Measurements from ENCODE around the gene HOXC13.

Gene HOXC13

GRCh38 chr12:53948650-53949593 lies 10.3 kb downstream of the HOXC13 start:
- H3K4me3 Mint-ChIP-seq: no peak overlapping the region
- H3K27me3 Mint-ChIP-seq: peaks cover 53% of the 10 kb centered on the region
- H3K27ac Mint-ChIP-seq: no peak overlapping the region
- H3K36me3 Mint-ChIP-seq: no peaks in the 10 kb centered on the region
- H3K4me1 Mint-ChIP-seq (ENCODE audit: low read depth): peaks cover 22% of the 10 kb centered on the region
- H3K9me3 Mint-ChIP-seq (ENCODE audit: low read depth): no peaks in the 10 kb centered on the region

DNA sequence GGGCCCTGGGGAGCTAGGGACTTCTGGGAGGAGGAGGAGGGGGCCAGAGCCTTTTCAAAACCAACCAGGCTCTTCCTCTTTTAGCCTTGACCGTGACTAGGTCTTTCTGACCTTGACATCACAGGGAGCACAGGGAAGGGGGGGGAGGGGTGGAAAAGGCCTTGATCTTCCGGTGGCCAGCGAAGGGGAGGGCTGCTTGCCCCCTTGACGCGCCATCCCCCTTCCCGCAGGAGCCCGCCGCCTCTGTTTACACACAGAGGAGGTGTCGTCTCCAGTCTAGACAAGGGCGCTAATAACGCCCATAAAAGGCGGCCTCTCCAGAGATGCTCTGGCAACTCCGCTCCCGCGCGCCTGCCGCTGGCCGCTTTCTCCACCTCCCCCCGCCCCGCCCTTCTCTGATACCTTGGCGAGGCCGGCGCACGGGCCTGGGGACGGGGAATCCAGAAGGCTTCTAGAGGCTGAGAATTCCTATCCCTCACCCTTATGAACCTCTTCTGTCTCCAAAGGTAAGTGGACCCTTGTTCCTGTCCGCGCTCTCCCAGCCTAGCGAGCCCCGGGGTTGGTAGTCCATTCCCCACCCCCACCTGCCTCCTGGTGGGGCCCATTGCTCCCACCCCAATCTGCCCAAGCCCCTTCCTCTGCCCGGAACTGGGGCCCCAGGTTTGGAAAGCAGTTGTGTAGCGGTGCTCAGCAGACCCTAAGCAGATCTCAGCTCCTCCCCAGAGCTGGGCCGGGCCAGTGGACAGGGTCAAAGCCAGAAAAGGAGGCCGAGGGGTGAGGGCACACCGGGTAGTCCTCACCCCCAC lies 11.2 kb downstream of the HOXC13 start:
- H3K4me1 Mint-ChIP-seq (ENCODE audit: low read depth): peaks cover 28% of the 10 kb centered on the region
- no peaks in the 10 kb centered on the region for H3K36me3 Mint-ChIP-seq
- H3K4me3 Mint-ChIP-seq: no peak overlapping the region
- H3K27ac Mint-ChIP-seq: no peak overlapping the region
- no peaks in the 10 kb centered on the region for H3K9me3 Mint-ChIP-seq (ENCODE audit: low read depth)
- H3K27me3 Mint-ChIP-seq: peaks cover 52% of the 10 kb centered on the region

GRCh38 chr12:53950437-53950773 lies 11.8 kb downstream of the HOXC13 start:
- Mint-ChIP-seq H3K9me3 (ENCODE audit: low read depth) (no peaks in the 10 kb centered on the region), H3K4me3 (no peak overlapping the region)

GRCh38 chr12:53950789-53951576 lies 12.4 kb downstream of the HOXC13 start:
- Mint-ChIP-seq H3K27ac (no peak overlapping the region), H3K4me3 (peak overlapping the region; percentile 54), H3K36me3 (no peaks in the 10 kb centered on the region), H3K4me1 (ENCODE audit: low read depth) (peaks cover 28% of the 10 kb centered on the region), H3K9me3 (ENCODE audit: low read depth) (no peaks in the 10 kb centered on the region), H3K27me3 (peaks cover 48% of the 10 kb centered on the region)

More at GRCh38 chr12:53950437-53950773, 11.8 kb downstream of the HOXC13 start:
- H3K27me3 Mint-ChIP-seq: peaks cover 48% of the 10 kb centered on the region
- no peaks in the 10 kb centered on the region for H3K36me3 Mint-ChIP-seq
- H3K4me1 Mint-ChIP-seq (ENCODE audit: low read depth): peaks cover 25% of the 10 kb centered on the region
- peak overlapping the region; percentile 54 for H3K27ac Mint-ChIP-seq

DNA sequence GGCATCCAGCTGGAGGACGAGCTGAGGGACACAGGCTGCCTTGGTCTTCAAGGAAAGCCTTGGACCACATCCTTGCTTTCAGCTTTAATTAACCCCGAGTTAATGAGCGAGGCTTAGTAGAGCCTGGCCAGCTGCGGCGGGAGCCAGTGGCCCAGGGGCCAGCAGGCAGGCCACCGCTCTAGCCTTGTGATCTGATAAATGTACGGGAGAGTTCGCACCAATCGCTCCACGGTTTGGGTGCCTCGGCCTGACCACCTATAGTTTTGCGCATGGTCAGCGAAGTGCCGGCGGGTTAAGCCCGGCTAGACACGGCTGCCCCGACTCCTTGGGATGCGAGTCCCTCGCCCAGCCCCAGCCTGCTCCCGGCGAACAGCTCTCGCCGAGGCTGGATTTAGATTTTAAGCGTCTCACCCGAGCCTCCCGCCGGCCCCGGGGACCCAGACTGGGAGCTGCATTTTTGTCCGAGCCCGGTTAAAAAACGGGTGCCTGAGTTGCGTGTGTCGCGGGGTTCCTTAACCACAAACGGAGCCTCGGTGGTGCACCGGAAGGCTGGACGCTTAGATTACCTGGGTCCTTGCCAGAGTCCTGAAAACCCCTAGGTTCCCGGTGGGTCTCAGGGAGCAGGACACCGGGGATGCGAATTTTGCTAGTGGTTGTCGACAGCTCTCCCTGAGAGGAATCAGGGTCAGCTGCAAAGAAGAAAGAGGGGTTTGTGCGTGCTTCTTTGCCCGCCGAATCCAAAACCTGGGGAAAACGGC lies 13.1 kb downstream of the HOXC13 start:
- H3K4me3 Mint-ChIP-seq: no peak overlapping the region

GRCh38 chr12:53952335-53952694 lies 13.7 kb downstream of the HOXC13 start:
- Mint-ChIP-seq H3K4me3 (peak overlapping the region; percentile 20), H3K27ac (no peak overlapping the region), H3K27me3 (peaks cover 53% of the 10 kb centered on the region), H3K4me1 (ENCODE audit: low read depth) (peaks cover 39% of the 10 kb centered on the region), H3K9me3 (ENCODE audit: low read depth) (no peaks in the 10 kb centered on the region), H3K36me3 (no peaks in the 10 kb centered on the region)

More for the DNA sequence above, 13.1 kb downstream of the HOXC13 start:
- no peaks in the 10 kb centered on the region for H3K9me3 Mint-ChIP-seq (ENCODE audit: low read depth)
- H3K27me3 Mint-ChIP-seq: peaks cover 54% of the 10 kb centered on the region
- no peaks in the 10 kb centered on the region for H3K36me3 Mint-ChIP-seq
- peaks cover 34% of the 10 kb centered on the region for H3K4me1 Mint-ChIP-seq (ENCODE audit: low read depth)
- no peak overlapping the region for H3K27ac Mint-ChIP-seq

DNA sequence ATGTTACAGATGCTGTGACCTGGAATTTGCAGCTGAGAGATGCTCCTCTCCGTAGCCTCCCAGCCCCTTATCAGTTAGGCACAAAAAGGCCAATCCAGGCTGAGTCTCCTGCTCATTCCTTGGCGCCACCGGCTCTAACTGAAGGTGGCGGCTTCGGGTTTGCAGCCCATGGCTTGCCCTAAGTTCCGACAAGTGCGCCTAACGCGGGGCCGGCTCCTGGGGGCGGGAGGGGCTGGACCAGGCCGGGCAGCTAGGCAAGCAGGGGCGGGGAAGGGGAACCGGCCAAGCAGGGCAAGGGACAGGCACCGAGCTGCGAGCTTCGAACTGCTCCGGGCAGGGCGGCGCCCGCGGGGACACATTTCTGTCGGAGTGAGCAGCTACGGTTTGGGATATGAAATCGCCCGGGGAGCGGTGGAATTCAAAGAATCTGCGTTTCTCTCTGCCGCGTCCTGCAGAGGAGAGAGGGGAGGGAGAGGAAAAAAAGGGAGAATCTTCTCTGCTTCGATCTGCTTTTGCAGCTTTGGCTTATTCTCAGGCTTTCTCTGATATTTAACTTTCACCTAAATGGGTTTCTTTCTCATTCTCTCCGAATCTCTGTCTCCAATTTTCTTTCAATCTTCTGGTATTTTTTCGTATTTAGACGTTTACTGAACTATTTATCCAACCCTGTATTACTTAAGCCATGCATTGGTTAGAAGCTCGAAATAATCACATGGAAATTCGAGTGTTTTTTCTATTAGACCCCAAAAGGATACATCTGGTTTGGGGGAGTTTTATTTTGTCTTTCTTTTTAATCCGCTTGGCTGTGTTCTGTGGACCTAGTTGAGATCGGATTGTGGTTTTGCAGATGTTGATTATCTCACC lies 14.5 kb downstream of the HOXC13 start:
- Mint-ChIP-seq H3K9me3 (ENCODE audit: low read depth) (no peaks in the 10 kb centered on the region), H3K36me3 (no peaks in the 10 kb centered on the region), H3K27me3 (peaks cover 54% of the 10 kb centered on the region), H3K4me1 (ENCODE audit: low read depth) (peaks cover 41% of the 10 kb centered on the region), H3K4me3 (no peak overlapping the region), H3K27ac (peak overlapping the region; percentile 34)

GRCh38 chr12:53953831-53954693 lies 15.4 kb downstream of the HOXC13 start:
- Mint-ChIP-seq H3K27me3 (peaks cover 55% of the 10 kb centered on the region), H3K27ac (no peak overlapping the region), H3K9me3 (ENCODE audit: low read depth) (no peaks in the 10 kb centered on the region), H3K36me3 (no peaks in the 10 kb centered on the region), H3K4me1 (ENCODE audit: low read depth) (peaks cover 41% of the 10 kb centered on the region), H3K4me3 (no peak overlapping the region)

GRCh38 chr12:53954694-53955035 lies 16.0 kb downstream of the HOXC13 start, which contains the start of gene HOXC12:
HOXC12 (plus strand) TSS chr12:53954903; CDS start chr12:53954930, 27 bp downstream.
- peaks cover 57% of the 10 kb centered on the region for H3K27me3 Mint-ChIP-seq
- no peaks in the 10 kb centered on the region for H3K36me3 Mint-ChIP-seq
- H3K9me3 Mint-ChIP-seq (ENCODE audit: low read depth): no peaks in the 10 kb centered on the region
- H3K4me3 Mint-ChIP-seq: no peak within 1 kb of the TSS
- H3K27ac Mint-ChIP-seq: no peak within 1 kb of the TSS
- H3K4me1 Mint-ChIP-seq (ENCODE audit: low read depth): peaks cover 41% of the 10 kb centered on the region

- Mint-ChIP-seq H3K36me3 (no peaks in the 10 kb centered on the region), H3K27me3 (peaks cover 62% of the 10 kb centered on the region), H3K4me1 (ENCODE audit: low read depth) (peaks cover 44% of the 10 kb centered on the region), H3K9me3 (ENCODE audit: low read depth) (no peaks in the 10 kb centered on the region), H3K27ac (no peak overlapping the region), H3K4me3 (no peak overlapping the region)
These were observed 16.6 kb downstream of the HOXC13 start for GRCh38 chr12:53955036-53955775.

GRCh38 chr12:53955776-53956250 lies 17.2 kb downstream of the HOXC13 start:
- peaks cover 46% of the 10 kb centered on the region for H3K4me1 Mint-ChIP-seq (ENCODE audit: low read depth)
- peak overlapping the region; percentile 0 for H3K27ac Mint-ChIP-seq
- H3K27me3 Mint-ChIP-seq: peaks cover 62% of the 10 kb centered on the region
- no peak overlapping the region for H3K4me3 Mint-ChIP-seq
- H3K9me3 Mint-ChIP-seq (ENCODE audit: low read depth): no peaks in the 10 kb centered on the region
- H3K36me3 Mint-ChIP-seq: no peaks in the 10 kb centered on the region

GRCh38 chr12:53956251-53956887 lies 17.7 kb downstream of the HOXC13 start:
- H3K4me3 Mint-ChIP-seq: no peak overlapping the region
- H3K9me3 Mint-ChIP-seq (ENCODE audit: low read depth): no peaks in the 10 kb centered on the region
- H3K27ac Mint-ChIP-seq: peak overlapping the region; percentile 0
- peaks cover 43% of the 10 kb centered on the region for H3K4me1 Mint-ChIP-seq (ENCODE audit: low read depth)
- H3K36me3 Mint-ChIP-seq: no peaks in the 10 kb centered on the region
- H3K27me3 Mint-ChIP-seq: peaks cover 58% of the 10 kb centered on the region
